Endothelial cell of umbilical vein (primary cell): ENCODE measurements around the gene SRCIN1. TPM values are rescaled to one million over a fixed set of nuclear protein-coding genes. Genes with fewer than 3 reads are reported as not detected.

Source experiments
- BruUV-seq: library from RNA; stranded (reverse); fragments of 400-500 nt; replicated peaks from 2 replicates; lab custom pipeline; 2021; lab: Mats Ljungman, UMichigan
- CTCF ChIA-PET: fragments of 300-600, 350-600 bp; sonication (Branson Sonifier 250); formaldehyde crosslinking; loops from one replicate; lab custom pipeline; 2021; ENCODE audit warnings: antibody characterized with exemption, inconsistent platforms; lab: Charles Lee
- POLR2A ChIA-PET: fragments of 300-600, 350-600 bp; sonication (Branson Sonifier 250); formaldehyde crosslinking; loops from one replicate; lab custom pipeline; 2021; ENCODE audit warnings: antibody characterized with exemption, inconsistent platforms; lab: Charles Lee
- DNase-seq: peaks from one replicate; pipeline ENCODE4 v3.0.0-alpha.2; 2011; ENCODE audit warnings: low read depth, low spot score
- FAIRE-seq: peaks from 2 replicates; lab custom pipeline; 2011; peaks lifted over from hg19 to GRCh38; lab: Jason Lieb, UNC
- H2AFZ ChIP-seq: 2 replicates; pipeline ENCODE4 v1.6.0; 2012; ENCODE audit warnings: low read depth, low read length, control low read depth, inconsistent platforms
- H3K27ac ChIP-seq: 2 replicates; pipeline ENCODE4 v1.5.1; 2011; ENCODE audit warnings: low read depth, mild to moderate bottlenecking, control low read depth, low read length, moderate library complexity; ENCODE audit not compliant: insufficient read depth
- H3K27me3 ChIP-seq, 2 experiments: 2 replicates each; pipeline versions ENCODE4 v1.6.0 to v1.6.1; 2011; ENCODE audit warnings: low read length in 2 of 2, mixed read lengths in 1 of 2; ENCODE audit not compliant: control insufficient read depth in 2 of 2, insufficient read depth in 2 of 2
- H3K36me3 ChIP-seq, 2 experiments: 2 replicates in 1 of 2; 3 replicates in 1 of 2; pipeline ENCODE4 v1.5.1; 2011; ENCODE audit warnings: low read length in 2 of 2, mild to moderate bottlenecking in 1 of 2, moderate library complexity in 1 of 2; ENCODE audit not compliant: control insufficient read depth in 2 of 2, insufficient read depth in 2 of 2; ENCODE audit errors: extremely low read depth in 1 of 2
- H3K4me1 ChIP-seq: 3 replicates; pipeline ENCODE4 v1.5.1; 2011; ENCODE audit warnings: mild to moderate bottlenecking, low read length; ENCODE audit not compliant: control insufficient read depth, insufficient read depth; ENCODE audit errors: extremely low read depth
- H3K4me2 ChIP-seq: 2 replicates; pipeline ENCODE4 v1.6.1; 2011; ENCODE audit warnings: low read length, control low read depth, mixed read lengths; ENCODE audit not compliant: insufficient read depth
- H3K4me3 ChIP-seq, 3 experiments: fragments of 200-600 bp in 1 of 3; sonication (generic), shearing (Covaris generic) in 1 of 3; replicated peaks in 1 of 3; 2 replicates each; pipeline ENCODE4 v1.5.1; 2011 to 2016; ENCODE audit warnings: control low read depth in 3 of 3, low read length in 3 of 3, mild to moderate bottlenecking in 2 of 3, inconsistent platforms in 1 of 3, low read depth in 1 of 3, moderate library complexity in 1 of 3; ENCODE audit not compliant: insufficient read depth in 1 of 3
- H3K79me2 ChIP-seq: 2 replicates; pipeline ENCODE4 v1.6.0; 2012; ENCODE audit warnings: low read length, inconsistent platforms; ENCODE audit not compliant: control insufficient read depth, insufficient read depth
- H3K9ac ChIP-seq: replicated peaks from 2 replicates; pipeline ENCODE3; 2011; ENCODE audit warnings: low read length, control low read depth; ENCODE audit not compliant: insufficient read depth; ENCODE audit errors: extremely low read depth
- H3K9me1 ChIP-seq: replicated peaks from 3 replicates; pipeline ENCODE4 v1.6.0; 2011; ENCODE audit warnings: mild to moderate bottlenecking, low read length; ENCODE audit not compliant: control insufficient read depth, insufficient read depth; ENCODE audit errors: extremely low read depth
- H3K9me3 ChIP-seq: replicated peaks from 2 replicates; pipeline ENCODE4 v1.5.1; 2012; ENCODE audit warnings: low read length, inconsistent platforms; ENCODE audit not compliant: control insufficient read depth, insufficient read depth
- H4K20me1 ChIP-seq: replicated peaks from 2 replicates; pipeline ENCODE3; 2011; ENCODE audit warnings: mild to moderate bottlenecking, low read length; ENCODE audit not compliant: control insufficient read depth, insufficient read depth; ENCODE audit errors: extremely low read depth
- EZH2 ChIP-seq: IDR thresholded peaks from 2 replicates; pipeline ENCODE4 v1.6.1; 2012; ENCODE audit warnings: borderline replicate concordance, low read depth, mild to moderate bottlenecking, moderate library complexity, low read length, inconsistent platforms; ENCODE audit not compliant: severe bottlenecking
- FOS ChIP-seq: IDR thresholded peaks from 2 replicates; pipeline ENCODE4 v1.6.1; 2011; ENCODE audit warnings: mild to moderate bottlenecking, low read length, moderate library complexity, borderline replicate concordance; ENCODE audit not compliant: insufficient read depth
- JUN ChIP-seq: IDR thresholded peaks from 2 replicates; pipeline ENCODE4 v1.6.1; 2011; ENCODE audit warnings: borderline replicate concordance, low read depth; ENCODE audit not compliant: insufficient read length, insufficient read depth
- MYC ChIP-seq: IDR thresholded peaks from one replicate; pipeline ENCODE4 v1.6.1; 2011; ENCODE audit warnings: mild to moderate bottlenecking, low read depth, low read length
- POLR2A ChIP-seq: IDR thresholded peaks from 2 replicates; pipeline ENCODE4 v1.6.1; 2012; ENCODE audit warnings: low read depth, mild to moderate bottlenecking, control low read depth, low read length
- POLR2AphosphoS5 ChIP-seq: IDR thresholded peaks from 2 replicates; pipeline ENCODE4 v1.6.1; 2012; ENCODE audit warnings: low read depth, mild to moderate bottlenecking, control low read depth, low read length, moderate library complexity; ENCODE audit not compliant: insufficient read depth
- dilution Hi-C: fragments of 300-500 bp; cut with MboI; formaldehyde crosslinking; loops from one replicate; pipeline ENCODE4 v1.15.0; 2019; ENCODE audit warnings: low sequenced_read_pairs; ENCODE audit not compliant: extremely low pct_ligation_motif_present
- intact Hi-C: fragments of 100-400 bp; cut with micrococcal nuclease; formaldehyde crosslinking; loops from one replicate; pipeline ENCODE4 v1.10.0; 2022
- polyA plus RNA-seq, 4 experiments: library from polyadenylated mRNA; depleted of rRNA in 3 of 4; stranded (reverse) in 3 of 4; unstranded in 1 of 4; fragments of >200 nt; gene quantifications; 2 replicates each; pipeline versions ENCODE4 v1.2.1 to v1.2.3, GENCODE V29; 2011 to 2012; ENCODE audit warnings: missing spikeins in 1 of 4
- total RNA-seq: library from RNA; stranded (reverse); gene quantifications from 2 replicates; pipeline ENCODE4 v1.2.3, GENCODE V29; 2021
- TF ChIP-seq, protein P1 (sequence below), 2 donors: IDR thresholded peaks; 1 replicate in 1 of 2; 2 replicates in 1 of 2; pipeline ENCODE4 v1.5.1; 2011; ENCODE audit warnings: low read length in 2 of 2, mild to moderate bottlenecking in 2 of 2, moderate library complexity in 2 of 2, control low read depth in 1 of 2, inconsistent platforms in 1 of 2, low read depth in 1 of 2; ENCODE audit not compliant: insufficient read depth in 1 of 2; ENCODE audit errors: extremely low read depth in 1 of 2

Gene SRCIN1
- total and polyA plus RNA-seq, 2 donors (not counting 3 experiments of a cell fraction or from before 2014, with no cell fraction given): 0.15 to 0.35 TPM

DNA sequence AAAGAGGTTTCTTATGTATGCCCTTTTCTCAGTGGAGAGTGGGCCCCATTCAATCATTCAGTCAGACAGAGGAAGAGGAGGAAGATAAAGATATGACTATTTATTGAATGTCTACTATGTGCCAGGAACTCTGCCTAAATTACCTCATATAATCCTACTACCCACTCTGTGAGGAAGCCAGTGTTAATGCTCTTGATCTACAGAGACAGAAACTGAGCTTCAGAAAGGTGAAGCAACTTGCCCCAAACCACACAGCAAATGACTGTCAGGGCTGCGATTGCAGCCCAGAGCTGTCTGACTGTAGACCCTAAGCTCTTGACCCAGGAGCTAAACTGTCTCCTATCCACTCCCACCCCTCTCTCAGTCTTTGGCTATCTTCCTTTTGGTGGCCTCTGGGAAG, 8.4 kb downstream of the SRCIN1 start:
- ChIA-PET POLR2A (no interaction called here), CTCF (interaction anchor here (1.4 to 4.3 kb wide), 3 partner anchors 13 to 66 kb away, joined by 5 to 17 read pairs (median 9); no protein-coding TSS in a partner anchor)
- FAIRE-seq: no peak
- no TSS peak for BruUV-seq
- TF ChIP-seq, protein P1, sequence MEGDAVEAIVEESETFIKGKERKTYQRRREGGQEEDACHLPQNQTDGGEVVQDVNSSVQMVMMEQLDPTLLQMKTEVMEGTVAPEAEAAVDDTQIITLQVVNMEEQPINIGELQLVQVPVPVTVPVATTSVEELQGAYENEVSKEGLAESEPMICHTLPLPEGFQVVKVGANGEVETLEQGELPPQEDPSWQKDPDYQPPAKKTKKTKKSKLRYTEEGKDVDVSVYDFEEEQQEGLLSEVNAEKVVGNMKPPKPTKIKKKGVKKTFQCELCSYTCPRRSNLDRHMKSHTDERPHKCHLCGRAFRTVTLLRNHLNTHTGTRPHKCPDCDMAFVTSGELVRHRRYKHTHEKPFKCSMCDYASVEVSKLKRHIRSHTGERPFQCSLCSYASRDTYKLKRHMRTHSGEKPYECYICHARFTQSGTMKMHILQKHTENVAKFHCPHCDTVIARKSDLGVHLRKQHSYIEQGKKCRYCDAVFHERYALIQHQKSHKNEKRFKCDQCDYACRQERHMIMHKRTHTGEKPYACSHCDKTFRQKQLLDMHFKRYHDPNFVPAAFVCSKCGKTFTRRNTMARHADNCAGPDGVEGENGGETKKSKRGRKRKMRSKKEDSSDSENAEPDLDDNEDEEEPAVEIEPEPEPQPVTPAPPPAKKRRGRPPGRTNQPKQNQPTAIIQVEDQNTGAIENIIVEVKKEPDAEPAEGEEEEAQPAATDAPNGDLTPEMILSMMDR (IDR thresholded peaks at IDR 0.05; ENCODE audit: extremely low read depth in 1 of 2, insufficient read depth in 1 of 2, low read depth in 1 of 2, low read length in 2 of 2): no peak
- TF ChIP-seq EZH2 (no peak), MYC (no peak), POLR2A (no peak), JUN (no peak), FOS (no peak), POLR2AphosphoS5 (no peak)
- H3K4me1 ChIP-seq: no peaks in the 10 kb centered on the region
- H3K36me3 ChIP-seq: no peaks in the 10 kb centered on the region
- H3K27ac ChIP-seq: no peak overlapping the region
- no peak overlapping the region for H3K4me2 ChIP-seq
- no peak overlapping the region for H2AFZ ChIP-seq
- H3K4me3 ChIP-seq: no peak overlapping the region
- peaks cover 5 to 17% of the 10 kb centered on the region in 2 experiments for H3K27me3 ChIP-seq
- no peaks in the 10 kb centered on the region for H4K20me1 ChIP-seq
- DNase-seq: no peak
- dilution Hi-C loops: no loop called here
- no peak overlapping the region for H3K9ac ChIP-seq
- intact Hi-C loops: no loop called here
- no peaks in the 10 kb centered on the region for H3K9me1 ChIP-seq
- H3K9me3 ChIP-seq: no peaks in the 10 kb centered on the region
- H3K79me2 ChIP-seq: no peaks in the 10 kb centered on the region
